Common myeloid progenitor, CD34-positive (primary cell): ENCODE results near the gene TMEM131.
"Not testable (repeated sequence)": the region's sequence is repeated elsewhere in the genome, so short reads cannot be mapped to it uniquely, and the experiment has no call there.

ENCODE experiments used
- CTCF ChIA-PET: fragments of 350-600 bp; sonication (Branson Sonifier 250); formaldehyde crosslinking; loops from one replicate; lab custom pipeline; 2021; ENCODE audit warnings: antibody characterized with exemption; lab: Charles Lee
- POLR2A ChIA-PET: fragments of 350-600 bp; sonication (Branson Sonifier 250); formaldehyde crosslinking; loops from one replicate; lab custom pipeline; 2021; ENCODE audit warnings: antibody characterized with exemption; lab: Charles Lee
- DNase-seq, 3 donors: peaks; one replicate each; pipeline versions ENCODE4 v3.0.0 to v3.0.0-alpha.2; 2013
- H3K27ac ChIP-seq, 2 experiments: 1 replicate in 1 of 2; 2 replicates in 1 of 2; pipeline ENCODE4 v1.7.0; 2013; ENCODE audit warnings: inconsistent platforms in 2 of 2, low read length in 2 of 2, mild to moderate bottlenecking in 2 of 2, low read depth in 1 of 2, moderate library complexity in 1 of 2; ENCODE audit not compliant: severe bottlenecking in 2 of 2, insufficient read depth in 1 of 2, poor library complexity in 1 of 2
- H3K27me3 ChIP-seq, 5 experiments: replicated peaks in 2 of 5; 1 replicate in 3 of 5; 2 replicates in 2 of 5; pipeline versions ENCODE4 v1.6.1 to v1.7.0; 2013; ENCODE audit warnings: low read length in 4 of 5, mild to moderate bottlenecking in 2 of 5, moderate library complexity in 2 of 5, inconsistent platforms in 1 of 5; ENCODE audit not compliant: insufficient read depth in 5 of 5, control insufficient read depth in 4 of 5
- H3K36me3 ChIP-seq, 4 experiments: 1 replicate in 2 of 4; 2 replicates in 2 of 4; pipeline versions ENCODE4 v1.6.1 to v1.7.0; 2013; ENCODE audit warnings: low read length in 3 of 4, control low read depth in 1 of 4, mild to moderate bottlenecking in 1 of 4; ENCODE audit not compliant: control insufficient read depth in 4 of 4, insufficient read depth in 4 of 4
- H3K4me1 ChIP-seq, 4 experiments: 1 replicate in 3 of 4; 2 replicates in 1 of 4; pipeline versions ENCODE4 v1.6.1 to v1.7.1; 2013; ENCODE audit warnings: low read length in 3 of 4, mild to moderate bottlenecking in 3 of 4, control low read depth in 1 of 4, inconsistent platforms in 1 of 4, moderate library complexity in 1 of 4; ENCODE audit not compliant: control insufficient read depth in 4 of 4, insufficient read depth in 4 of 4; ENCODE audit errors: control extremely low read depth in 1 of 4
- H3K4me3 ChIP-seq, 7 experiments: 1 replicate in 4 of 7; 2 replicates in 3 of 7; pipeline versions ENCODE4 v1.5.1 to v1.7.0; 2013; ENCODE audit warnings: mild to moderate bottlenecking in 7 of 7, low read length in 6 of 7, moderate library complexity in 6 of 7, inconsistent platforms in 2 of 7, low read depth in 2 of 7, control low read depth in 1 of 7; ENCODE audit not compliant: insufficient read depth in 4 of 7, control insufficient read depth in 1 of 7; ENCODE audit errors: extremely low read depth in 1 of 7
- H3K9me3 ChIP-seq, 5 experiments: 1 replicate in 4 of 5; 2 replicates in 1 of 5; pipeline versions ENCODE4 v1.6.1 to v1.7.1; 2013; ENCODE audit warnings: low read length in 4 of 5, mild to moderate bottlenecking in 2 of 5, inconsistent platforms in 1 of 5, low read depth in 1 of 5, moderate library complexity in 1 of 5; ENCODE audit not compliant: control insufficient read depth in 4 of 5, insufficient read depth in 2 of 5; ENCODE audit errors: control extremely low read depth in 1 of 5
- WGBS: methylation state at CpG from one replicate; pipeline ENCODE4 v1.1.5; 2013; ENCODE audit not compliant: insufficient coverage; 5-methylcytosine and 5-hydroxymethylcytosine counted together

Gene TMEM131

DNA sequence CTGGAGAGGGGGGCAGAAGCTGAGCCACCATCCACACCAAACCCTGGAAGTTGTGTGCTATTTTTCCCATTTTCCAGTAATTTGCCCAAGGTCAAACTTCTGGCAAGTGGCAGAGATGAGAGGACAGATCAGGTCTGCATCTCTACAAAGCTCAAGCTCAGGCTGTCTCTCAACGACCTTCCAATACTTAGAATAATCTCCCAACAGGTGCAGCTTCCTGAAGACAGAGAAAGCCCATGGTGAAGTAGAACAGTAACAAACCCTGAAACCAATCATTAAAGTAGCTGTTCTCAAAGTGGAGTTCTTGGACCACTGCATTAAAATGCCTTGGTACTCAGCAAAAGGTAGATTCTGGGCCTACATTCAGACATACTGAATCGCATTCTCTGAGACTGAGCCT is 37.6 kb downstream of the TMEM131 start:
- H3K9me3 ChIP-seq = peaks cover 0 to 2% (median 0%) of the 10 kb centered on the region in 5 experiments
- no peak overlapping the region for H3K27ac ChIP-seq
- peaks cover 0 to 4% (median 0%) of the 10 kb centered on the region in 4 experiments for H3K36me3 ChIP-seq
- no peak for DNase-seq
- H3K27me3 ChIP-seq = no peaks in the 10 kb centered on the region
- H3K4me1 ChIP-seq = peaks cover 0 to 6% (median 3%) of the 10 kb centered on the region in 4 experiments
- H3K4me3 ChIP-seq = no peak overlapping the region
- CTCF ChIA-PET = interaction anchor here (1.0 kb wide), 1 partner anchor 9 kb away, joined by 4 read pairs; no protein-coding TSS in a partner anchor
- POLR2A ChIA-PET = no interaction called here
- WGBS = 94% methylated on average over 2 of the region's 2 CpGs

DNA sequence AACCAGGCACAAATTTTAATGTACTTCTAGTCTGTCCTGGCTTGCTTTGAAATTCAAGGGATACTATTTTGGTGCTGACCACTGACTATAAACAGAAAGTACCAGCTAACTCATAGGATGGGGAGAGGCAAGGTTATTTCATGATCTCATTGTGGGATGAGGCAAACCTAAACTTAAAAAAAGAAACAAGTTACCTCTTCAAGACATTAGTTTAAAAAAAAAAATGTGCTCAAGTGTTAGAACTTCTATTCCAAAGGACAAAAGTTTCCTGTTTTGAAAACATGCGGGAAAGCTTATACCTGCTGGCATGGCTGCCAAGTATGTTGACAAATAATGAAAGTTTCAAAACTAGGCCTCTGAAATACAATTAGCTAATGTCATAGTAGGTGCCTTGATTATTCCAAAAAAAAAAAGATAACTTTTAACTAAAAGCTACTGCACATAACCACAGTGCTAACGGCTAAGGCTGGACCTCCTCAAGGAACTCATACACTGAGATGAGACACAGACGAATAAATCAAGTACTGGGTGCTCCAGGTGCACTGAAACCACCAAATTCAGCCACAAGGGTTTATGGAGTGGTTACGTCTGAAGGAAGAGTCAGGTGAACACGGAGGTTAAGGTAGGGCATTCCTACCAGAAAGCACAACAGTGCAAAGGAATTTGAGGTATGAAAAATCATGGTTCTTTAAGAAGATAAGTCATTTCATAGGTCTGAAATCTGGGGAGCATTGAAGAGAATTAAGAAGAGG is 38.1 kb downstream of the TMEM131 start:
- Histone ChIP-seq H3K4me3 (no peak overlapping the region), H3K27ac (no peak overlapping the region), H3K36me3 (peaks cover 0 to 4% (median 0%) of the 10 kb centered on the region in 4 experiments), H3K4me1 (peaks cover 0 to 6% (median 3%) of the 10 kb centered on the region in 4 experiments), H3K9me3 (peaks cover 0 to 2% (median 0%) of the 10 kb centered on the region in 5 experiments), H3K27me3 (no peaks in the 10 kb centered on the region)
- DNase-seq = no peak
- WGBS = 94% methylated on average over 3 of the region's 5 CpGs
- CTCF ChIA-PET = interaction anchor here (1.0 kb wide), 1 partner anchor 10 kb away, joined by 4 read pairs; no protein-coding TSS in a partner anchor
- POLR2A ChIA-PET = no interaction called here

DNA sequence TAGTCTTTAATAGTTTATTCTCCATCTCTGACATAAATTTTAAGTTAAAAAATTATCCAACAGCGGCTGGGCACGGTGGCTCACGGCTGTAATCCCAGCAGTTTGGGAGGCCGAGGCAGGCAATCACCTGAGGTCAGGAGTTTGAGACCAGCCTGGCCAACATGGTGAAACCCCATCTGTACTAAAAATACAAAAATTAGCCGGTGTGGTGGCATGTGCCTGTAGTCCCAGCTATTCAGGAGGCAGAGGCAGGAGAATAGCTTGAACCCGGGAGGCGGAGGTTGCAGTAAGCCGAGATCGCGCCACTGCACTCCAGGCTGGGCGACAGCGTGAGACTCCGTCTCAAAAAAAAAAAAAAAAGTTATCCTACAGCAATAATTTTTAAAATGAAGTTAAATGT is 39.0 kb downstream of the TMEM131 start:
- H3K9me3 ChIP-seq, H3K27me3 ChIP-seq, H3K36me3 ChIP-seq, H3K27ac ChIP-seq, DNase-seq, H3K4me1 ChIP-seq, CTCF ChIA-PET, H3K4me3 ChIP-seq: not testable (repeated sequence)
- POLR2A ChIA-PET = interaction anchor here (0.7 kb wide), 1 partner anchor 116 kb away, joined by 3 read pairs; no protein-coding TSS in a partner anchor
- 98% methylated on average over 5 of the region's 13 CpGs for WGBS

DNA sequence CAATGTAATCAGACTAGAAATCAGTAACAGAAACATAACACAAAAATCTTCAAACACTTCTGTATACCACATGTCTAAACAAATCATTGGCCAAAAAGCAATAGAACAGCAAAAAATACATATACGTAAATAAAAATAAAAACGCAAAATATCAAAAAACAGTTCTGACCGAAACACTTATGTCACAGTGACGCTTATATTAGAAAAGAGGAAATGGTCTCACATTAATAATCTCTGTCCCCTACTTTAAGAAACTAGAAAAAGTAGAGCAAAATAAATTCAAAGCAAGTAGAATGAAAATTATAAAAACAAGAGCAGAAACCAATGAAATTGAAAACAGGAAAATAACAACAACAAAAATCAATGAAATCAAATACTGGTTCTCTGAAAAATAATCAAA is 41.9 kb downstream of the TMEM131 start:
- no peaks in the 10 kb centered on the region for H3K27me3 ChIP-seq
- H3K4me3 ChIP-seq = no peak overlapping the region
- H3K27ac ChIP-seq = no peak overlapping the region
- H3K36me3 ChIP-seq = peaks cover 0 to 3% (median under 1%) of the 10 kb centered on the region in 4 experiments
- ChIA-PET POLR2A (no interaction called here), CTCF (interaction anchor here (1.9 kb wide), 1 partner anchor 9 kb away, joined by 4 read pairs; no protein-coding TSS in a partner anchor)
- WGBS = no CpG with 5 or more reads among the region's 4 CpGs
- no peaks in the 10 kb centered on the region for H3K9me3 ChIP-seq
- H3K4me1 ChIP-seq = peaks cover 0 to 6% (median 3%) of the 10 kb centered on the region in 4 experiments
- DNase-seq = no peak

DNA sequence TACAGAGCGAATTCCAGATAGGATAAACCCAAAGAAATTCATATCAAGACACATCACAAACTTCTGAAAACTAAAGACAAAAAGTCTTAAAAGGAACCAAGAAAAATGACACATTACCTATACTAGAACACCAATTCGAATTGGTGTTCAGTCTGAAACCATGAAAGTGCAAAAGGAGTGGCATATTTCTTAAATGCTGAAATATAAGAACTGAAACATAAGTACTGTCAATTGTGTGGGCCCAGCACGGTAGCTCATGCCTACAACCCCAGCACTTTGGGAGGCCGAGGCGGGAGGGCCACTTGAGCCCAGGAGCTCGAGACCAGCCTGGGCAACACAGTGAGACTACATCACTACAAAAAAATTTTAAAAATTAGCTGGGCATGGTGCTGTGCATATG is 43.4 kb downstream of the TMEM131 start:
- ChIA-PET POLR2A (no interaction called here), CTCF (no interaction called here)
- Histone ChIP-seq H3K9me3 (no peaks in the 10 kb centered on the region), H3K4me1 (peaks cover 0 to 4% (median 3%) of the 10 kb centered on the region in 4 experiments), H3K36me3 (peaks cover 0 to 3% (median 0%) of the 10 kb centered on the region in 4 experiments), H3K27ac (no peak overlapping the region), H3K27me3 (no peaks in the 10 kb centered on the region), H3K4me3 (no peak overlapping the region)
- no peak for DNase-seq
- no CpG with 5 or more reads among the region's 6 CpGs for WGBS

DNA sequence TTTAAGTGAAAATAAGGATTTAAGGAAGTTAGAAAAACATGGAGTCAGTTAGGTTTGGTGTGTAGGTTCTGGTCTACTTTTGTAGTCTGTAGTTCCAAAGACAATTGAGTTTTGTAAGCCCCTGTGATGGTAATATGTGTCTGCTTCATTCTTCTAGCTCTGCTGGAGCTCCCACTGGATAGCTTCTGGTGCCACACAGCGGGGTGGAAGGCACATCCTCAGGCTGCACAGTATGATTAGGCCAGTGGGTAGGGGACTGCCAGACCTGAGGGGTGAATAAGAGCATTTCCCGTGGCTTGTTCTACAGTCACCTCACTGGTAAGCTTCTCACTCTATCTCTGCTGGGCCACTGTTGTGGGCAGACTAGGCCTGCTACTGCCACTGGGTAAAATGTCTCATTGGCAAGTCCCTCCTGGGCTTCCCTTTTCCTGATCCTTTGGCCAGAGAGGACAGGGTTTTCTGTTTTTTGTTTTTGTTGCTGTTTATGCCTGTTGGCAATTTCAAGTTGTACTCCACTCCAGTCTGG is 44.5 kb downstream of the TMEM131 start:
- Histone ChIP-seq H3K4me3 (no peak overlapping the region), H3K27ac (no peak overlapping the region), H3K36me3 (peaks cover 0 to 3% (median 0%) of the 10 kb centered on the region in 4 experiments), H3K9me3 (no peaks in the 10 kb centered on the region), H3K27me3 (no peaks in the 10 kb centered on the region), H3K4me1 (peaks cover 0 to 4% (median 3%) of the 10 kb centered on the region in 4 experiments)
- 92% methylated on average over 2 of the region's 2 CpGs for WGBS
- ChIA-PET POLR2A (interaction anchor here (0.9 kb wide), 1 partner anchor 19 kb away, joined by 3 read pairs; no protein-coding TSS in a partner anchor), CTCF (interaction anchor here (1.7 kb wide), 1 partner anchor 38 kb away, joined by 6 read pairs; no protein-coding TSS in a partner anchor)
- DNase-seq = peak in 2 of 3 donors; percentile 26 to 34
